EL (cell line): Measurements from ENCODE around the gene ROBO3.

ENCODE experiments used
- DNase-seq: peaks from one replicate; pipeline ENCODE4 v3.0.0-alpha.2; 2016

The ROBO3 gene

DNA sequence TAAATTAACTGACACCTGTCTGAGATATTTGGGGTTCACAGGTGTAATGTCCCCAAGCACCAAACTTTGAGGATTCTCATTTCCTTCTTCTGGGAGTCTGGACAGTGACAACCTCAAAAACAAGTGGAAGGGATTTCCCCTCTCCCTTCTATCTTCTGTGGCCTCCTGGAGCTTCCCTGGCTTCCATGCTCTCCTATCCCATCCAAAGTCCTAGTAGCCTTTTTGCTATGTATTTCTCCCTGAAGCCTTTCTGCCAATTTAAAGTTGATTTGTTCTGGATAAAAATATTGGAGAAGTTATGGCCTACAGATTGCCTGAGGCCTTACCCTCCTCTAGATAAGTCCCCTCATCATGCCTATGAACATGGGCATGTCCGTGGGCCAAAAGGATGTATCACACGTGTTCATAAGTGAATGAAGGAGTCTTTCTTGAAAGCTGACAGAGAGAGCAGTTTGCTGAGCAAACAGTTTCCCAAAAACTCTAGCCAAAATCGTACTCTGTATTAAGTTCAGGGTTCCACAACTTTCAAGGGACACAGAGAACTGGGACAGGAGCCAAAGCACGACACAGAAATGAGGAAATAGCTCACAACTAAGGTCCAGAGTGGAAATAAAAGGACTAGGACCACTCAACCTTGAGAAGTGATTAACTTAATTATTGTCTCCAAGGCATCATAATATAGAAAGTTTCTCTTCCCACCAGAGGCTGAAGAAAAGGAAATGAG lies 63.9 kb downstream of the ROBO3 start:
- DNase-seq, result no peak

DNA sequence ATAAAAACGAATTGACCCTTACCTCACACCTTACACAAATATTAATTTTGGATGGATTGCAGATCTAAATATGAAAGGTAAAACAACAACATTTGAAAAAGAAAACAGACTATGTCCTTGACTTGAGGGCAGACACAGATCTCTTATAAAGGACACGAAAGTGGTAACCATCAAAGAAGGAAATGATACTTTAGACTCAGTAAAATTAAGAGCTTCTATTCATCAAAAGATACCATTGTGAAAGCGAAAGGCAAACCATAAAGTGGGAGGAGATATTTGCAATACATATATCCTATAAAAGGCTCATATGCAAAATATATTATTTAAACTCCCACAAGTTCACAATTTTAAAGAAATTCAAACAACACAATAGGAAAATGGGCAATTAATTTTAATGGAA lies 65.6 kb downstream of the ROBO3 start:
- no peak for DNase-seq
